Gastroesophageal sphincter (tissue), 3 donors: ENCODE data around the gene MACF1.

ENCODE experiments used
- CTCF ChIP-seq, 4 experiments: fragments of 200-600 bp in 2 of 4; fragments of 450-650 bp in 2 of 4; sonication (generic) in 1 of 4; IDR thresholded peaks; one replicate each; pipeline ENCODE4 v1.5.1; 2017 to 2019; ENCODE audit warnings: antibody characterized with exemption in 4 of 4, mild to moderate bottlenecking in 2 of 4, moderate library complexity in 2 of 4
- POLR2A ChIP-seq, 2 donors: fragments of 450-650 bp; IDR thresholded peaks; one replicate each; pipeline ENCODE4 v1.6.1; 2017; ENCODE audit warnings: antibody characterized with exemption in 2 of 2, mild to moderate bottlenecking in 2 of 2, moderate library complexity in 1 of 2
- POLR2AphosphoS5 ChIP-seq: sonication (generic); formaldehyde crosslinking; IDR thresholded peaks from one replicate; pipeline ENCODE4 v1.6.1; 2017; ENCODE audit warnings: antibody characterized with exemption

- TF ChIP-seq CTCF (IDR thresholded peaks at IDR 0.05) (no peak), POLR2AphosphoS5 (no peak), POLR2A (IDR thresholded peaks at IDR 0.05) (no peak)
These were observed 112.6 kb downstream of the MACF1 start for GRCh38 chr1:39317111-39317510.
